Hepatocyte (in vitro differentiated cells): ENCODE results near the gene FAM50A. TPM values are rescaled to one million over a fixed set of nuclear protein-coding genes. Genes with fewer than 3 reads are reported as not detected.

ENCODE experiments used
- DNase-seq: peaks from one replicate; pipeline ENCODE4 v3.0.0-alpha.2; 2016; ENCODE audit warnings: low spot score
- H2AFZ ChIP-seq: fragments of 200-600 bp; sonication (generic); 2 replicates; pipeline ENCODE4 v1.6.0; 2016; ENCODE audit warnings: antibody characterized with exemption, mild to moderate bottlenecking
- H3K27ac ChIP-seq: fragments of 200-600 bp; sonication (generic); 2 replicates; pipeline ENCODE4 v1.5.1; 2016; ENCODE audit warnings: mild to moderate bottlenecking
- H3K27me3 ChIP-seq: fragments of 200-600 bp; sonication (generic); 2 replicates; pipeline ENCODE4 v1.6.1; 2016
- H3K36me3 ChIP-seq: fragments of 200-600 bp; sonication (generic); replicated peaks from 2 replicates; pipeline ENCODE4 v1.5.1; 2016; ENCODE audit warnings: low read depth; ENCODE audit not compliant: insufficient read depth
- H3K4me1 ChIP-seq: fragments of 200-600 bp; sonication (generic); 2 replicates; pipeline ENCODE4 v1.5.1; 2016; ENCODE audit warnings: mild to moderate bottlenecking, moderate library complexity; ENCODE audit not compliant: insufficient read depth
- H3K4me2 ChIP-seq: fragments of 200-600 bp; sonication (generic); 2 replicates; pipeline ENCODE4 v1.6.0; 2016
- H3K4me3 ChIP-seq: fragments of 200-600 bp; sonication (generic); 2 replicates; pipeline ENCODE4 v1.5.1; 2016; ENCODE audit warnings: mild to moderate bottlenecking
- H3K79me2 ChIP-seq: fragments of 200-600 bp; sonication (generic); 2 replicates; pipeline ENCODE4 v1.6.0; 2017; ENCODE audit warnings: mild to moderate bottlenecking
- H3K9me2 ChIP-seq: fragments of 200-600 bp; sonication (generic); replicated peaks from 2 replicates; pipeline ENCODE4 v1.6.0; 2017; ENCODE audit warnings: mild to moderate bottlenecking; ENCODE audit not compliant: insufficient read depth
- H3K9me3 ChIP-seq: fragments of 200-600 bp; sonication (generic); 2 replicates; pipeline ENCODE4 v1.5.1; 2016; ENCODE audit warnings: low read depth, mild to moderate bottlenecking
- H4K20me1 ChIP-seq: fragments of 200-600 bp; sonication (generic); 2 replicates; pipeline ENCODE4 v1.6.0; 2016; ENCODE audit warnings: mild to moderate bottlenecking; ENCODE audit not compliant: insufficient read depth, poor library complexity, severe bottlenecking
- CTCF ChIP-seq: fragments of 200-600 bp; sonication (generic); IDR thresholded peaks from 2 replicates; pipeline ENCODE4 v1.5.1; 2016; ENCODE audit warnings: antibody characterized with exemption, mild to moderate bottlenecking; ENCODE audit not compliant: poor library complexity
- EZH2 ChIP-seq: fragments of 200-600 bp; sonication (generic); IDR thresholded peaks from 2 replicates; pipeline ENCODE4 v1.6.1; 2016; ENCODE audit warnings: antibody characterized with exemption, mild to moderate bottlenecking, borderline replicate concordance
- EZH2phosphoT487 ChIP-seq: fragments of 200-600 bp; sonication (generic); IDR thresholded peaks from one replicate; pipeline ENCODE4 v1.6.1; 2018; ENCODE audit warnings: antibody characterized with exemption, mild to moderate bottlenecking, low read depth, moderate library complexity; ENCODE audit not compliant: unreplicated experiment, severe bottlenecking
- WGBS: methylation state at CpG from one replicate; pipeline ENCODE4 v1.1.6; 2016; ENCODE audit warnings: low lambda C conversion rate; ENCODE audit errors: missing lambda C conversion rate; 5-methylcytosine and 5-hydroxymethylcytosine counted together
- polyA plus RNA-seq: library from polyadenylated mRNA; unstranded; fragments of >200 nt; fragmentation: Nextera tagmentation; extraction: Ambion mirVana; gene quantifications from 2 replicates; pipeline ENCODE4 v1.2.1, GENCODE V29; 2016
- total RNA-seq: library from RNA; depleted of rRNA; stranded (reverse); fragments of >200 nt; gene quantifications from 2 replicates; pipeline ENCODE4 v1.2.3, GENCODE V29; 2014

The FAM50A gene
- total and polyA plus RNA-seq, 2 experiments from 2014 or later, result 65.9 to 147 TPM

- no peaks in the 10 kb centered on the region for H3K27me3 ChIP-seq
- H2AFZ ChIP-seq, result no peak overlapping the region
- H3K4me3 ChIP-seq, result no peak overlapping the region
- H3K9me3 ChIP-seq, result no peaks in the 10 kb centered on the region
- no peaks in the 10 kb centered on the region for H3K79me2 ChIP-seq
- TF ChIP-seq EZH2 (no peak), EZH2phosphoT487 (no peak), CTCF (no peak)
- 84% methylated on average over 28 of the region's 28 CpGs for WGBS
- no peaks in the 10 kb centered on the region for H3K4me1 ChIP-seq
- H4K20me1 ChIP-seq, result no peaks in the 10 kb centered on the region
- no peak overlapping the region for H3K4me2 ChIP-seq
- no peak overlapping the region for H3K27ac ChIP-seq
- H3K9me2 ChIP-seq, result no peaks in the 10 kb centered on the region
- no peaks in the 10 kb centered on the region for H3K36me3 ChIP-seq
- DNase-seq, result no peak
Measured at GRCh38 chrX:154472685-154473632, 29.0 kb downstream of the FAM50A start.

GRCh38 chrX:154473683-154474082, 29.7 kb downstream of the FAM50A start:
- no peak for TF ChIP-seq EZH2
- no peak for TF ChIP-seq CTCF
- no peak for TF ChIP-seq EZH2phosphoT487
- Histone ChIP-seq H4K20me1 (no peaks in the 10 kb centered on the region), H3K9me2 (no peaks in the 10 kb centered on the region), H3K27me3 (no peaks in the 10 kb centered on the region), H3K9me3 (no peaks in the 10 kb centered on the region), H3K36me3 (no peaks in the 10 kb centered on the region), H3K4me2 (no peak overlapping the region), H3K4me1 (no peaks in the 10 kb centered on the region), H3K79me2 (no peaks in the 10 kb centered on the region), H3K4me3 (no peak overlapping the region), H3K27ac (no peak overlapping the region), H2AFZ (no peak overlapping the region)
- WGBS, result 69% methylated on average over 7 of the region's 7 CpGs
- no peak for DNase-seq

GRCh38 chrX:154476821-154477220, 32.9 kb downstream of the FAM50A start:
- WGBS, result 87% methylated on average over 8 of the region's 8 CpGs
- Histone ChIP-seq H4K20me1 (no peaks in the 10 kb centered on the region), H3K9me2 (no peaks in the 10 kb centered on the region), H2AFZ (no peak overlapping the region), H3K27ac (no peak overlapping the region), H3K4me3 (no peak overlapping the region), H3K79me2 (no peaks in the 10 kb centered on the region), H3K27me3 (no peaks in the 10 kb centered on the region), H3K9me3 (no peaks in the 10 kb centered on the region), H3K36me3 (no peaks in the 10 kb centered on the region), H3K4me2 (no peak overlapping the region), H3K4me1 (no peaks in the 10 kb centered on the region)
- no peak for DNase-seq
- TF ChIP-seq EZH2 (no peak), CTCF (no peak), EZH2phosphoT487 (no peak)
